NB4 (cell line): ENCODE data around the gene ARHGEF10L.

ENCODE experiments used
- DNase-seq: peaks from one replicate; pipeline ENCODE4 v3.0.0; 2010; ENCODE audit warnings: low read depth
- H3K4me3 ChIP-seq: one replicate; pipeline ENCODE4 v1.5.1; 2011; ENCODE audit warnings: mild to moderate bottlenecking, low read depth, low read length, moderate library complexity
- CTCF ChIP-seq: IDR thresholded peaks from one replicate; pipeline ENCODE4 v1.5.1; 2012; ENCODE audit warnings: low read depth, low read length
- MAX ChIP-seq: IDR thresholded peaks from 2 replicates; pipeline ENCODE4 v1.6.1; 2011; ENCODE audit warnings: low read depth, low read length
- MYC ChIP-seq: IDR thresholded peaks from 2 replicates; pipeline ENCODE4 v1.6.1; 2011; ENCODE audit warnings: low read depth, low read length
- POLR2A ChIP-seq: IDR thresholded peaks from 2 replicates; pipeline ENCODE4 v1.6.1; 2011; ENCODE audit warnings: mild to moderate bottlenecking; ENCODE audit not compliant: insufficient read length; ENCODE audit errors: extremely low read depth

Gene ARHGEF10L

GRCh38 chr1:17661546-17662157, 122.2 kb downstream of the ARHGEF10L start:
- H3K4me3 ChIP-seq: no peak overlapping the region
- DNase-seq: peak; percentile 63
- TF ChIP-seq MAX (no peak), CTCF (peak; percentile 85)

DNA sequence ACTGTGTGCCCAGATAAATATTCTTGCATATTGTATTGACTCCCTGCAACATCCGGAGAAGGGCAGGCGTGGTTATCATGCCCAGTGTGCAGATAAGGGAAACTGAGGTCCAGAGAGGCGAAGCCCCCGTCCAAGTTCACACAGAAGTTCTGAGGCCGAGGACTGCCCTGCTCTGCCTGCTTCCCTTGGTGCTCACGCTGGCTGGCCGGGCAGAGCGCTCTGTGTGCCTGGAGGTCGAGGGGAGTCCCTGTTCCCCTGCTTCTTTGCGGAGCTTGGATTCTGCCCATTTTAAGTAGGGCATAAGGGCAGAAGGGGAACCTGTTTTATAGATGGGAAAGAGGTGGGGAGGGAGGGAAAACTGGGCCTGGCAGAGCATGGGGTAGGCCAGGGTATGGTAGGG, 122.8 kb downstream of the ARHGEF10L start:
- no peak for DNase-seq
- TF ChIP-seq CTCF (no peak), MAX (no peak), MYC (no peak), POLR2A (no peak)

DNA sequence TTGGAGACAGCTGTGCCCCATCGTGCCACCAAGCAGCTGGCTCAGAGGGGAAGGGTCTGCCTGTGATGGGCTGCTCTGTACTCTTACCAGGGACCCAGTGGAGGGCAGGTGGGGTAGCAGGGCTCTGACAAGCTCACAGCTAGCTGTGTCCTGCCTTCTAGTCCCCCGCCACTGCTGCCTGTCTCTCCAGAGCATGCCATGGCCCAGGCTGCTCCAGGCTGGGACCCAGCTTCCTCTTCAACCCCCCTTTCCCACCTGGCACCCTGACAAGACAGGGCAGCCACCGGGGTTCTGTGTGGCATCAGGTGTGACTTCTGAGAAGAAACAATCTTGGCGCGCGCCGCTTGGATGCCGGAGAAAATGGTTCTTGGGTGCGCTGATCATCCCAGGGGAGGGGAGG, 123.3 kb downstream of the ARHGEF10L start:
- no peak overlapping the region for H3K4me3 ChIP-seq
- TF ChIP-seq MAX: no peak
- no peak for TF ChIP-seq MYC
- TF ChIP-seq POLR2A: no peak
- TF ChIP-seq CTCF: no peak
- DNase-seq: no peak

More for the DNA sequence above, 122.8 kb downstream of the ARHGEF10L start:
- H3K4me3 ChIP-seq: no peak overlapping the region

- no peak for DNase-seq
- TF ChIP-seq MYC (no peak), CTCF (no peak), POLR2A (no peak), MAX (no peak)
Measured at GRCh38 chr1:17663646-17664045, 124.1 kb downstream of the ARHGEF10L start.

DNA sequence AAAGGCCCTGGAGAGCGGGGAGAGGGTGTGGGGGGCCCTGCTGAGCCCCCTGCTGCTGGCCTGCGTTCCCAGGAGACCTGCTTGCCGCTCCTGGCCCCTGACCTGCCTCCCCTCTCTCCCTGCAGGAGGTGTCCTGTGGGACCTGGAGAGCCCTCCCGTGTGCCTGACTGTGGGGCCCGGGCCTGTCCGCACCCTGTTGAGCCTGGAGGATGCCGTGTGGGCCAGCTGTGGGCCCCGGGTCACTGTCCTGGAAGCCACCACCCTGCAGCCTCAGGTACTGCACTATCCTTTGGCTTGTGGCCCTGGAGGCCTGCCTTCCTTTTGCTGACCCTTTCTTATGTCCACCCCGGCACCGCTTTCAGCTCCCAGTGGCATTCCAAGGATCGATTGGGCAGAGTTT, 124.8 kb downstream of the ARHGEF10L start:
- TF ChIP-seq CTCF (no peak), POLR2A (no peak), MAX (no peak), MYC (no peak)
- no peak for DNase-seq
- no peak overlapping the region for H3K4me3 ChIP-seq

More at GRCh38 chr1:17663646-17664045, 124.1 kb downstream of the ARHGEF10L start:
- H3K4me3 ChIP-seq: no peak overlapping the region
